Activated CD4-positive, alpha-beta memory T cell treated with anti-CD3 and anti-CD28 coated beads for 36 hours (primary cell): ENCODE measurements around the gene CAB39L. TPM values are rescaled to one million over a fixed set of nuclear protein-coding genes. Genes with fewer than 3 reads are reported as not detected.

Experiments
- CTCF ChIA-PET: fragments of 350-600 bp; sonication (Branson Sonifier 250); formaldehyde crosslinking; loops from one replicate; lab custom pipeline; 2021; ENCODE audit warnings: antibody characterized with exemption, inconsistent platforms; lab: Charles Lee
- POLR2A ChIA-PET: fragments of 350-600 bp; sonication (Branson Sonifier 250); formaldehyde crosslinking; loops from one replicate; lab custom pipeline; 2021; ENCODE audit warnings: antibody characterized with exemption; lab: Charles Lee
- DNase-seq: peaks from one replicate; pipeline ENCODE4 v3.0.0-alpha.2; 2020
- H3K27ac Mint-ChIP-seq: one replicate; pipeline ENCODE4 v1.8.0; 2021; ENCODE audit warnings: mixed read lengths
- H3K27me3 Mint-ChIP-seq: one replicate; pipeline ENCODE4 v1.8.0; 2021; ENCODE audit warnings: mixed read lengths
- H3K36me3 Mint-ChIP-seq: one replicate; pipeline ENCODE4 v1.8.0; 2021; ENCODE audit warnings: mixed read lengths
- H3K4me1 Mint-ChIP-seq: one replicate; pipeline ENCODE4 v1.8.0; 2021; ENCODE audit warnings: low read depth, mixed read lengths
- H3K4me3 Mint-ChIP-seq: one replicate; pipeline ENCODE4 v1.8.0; 2021; ENCODE audit warnings: mild to moderate bottlenecking, mixed read lengths
- H3K9me3 Mint-ChIP-seq: one replicate; pipeline ENCODE4 v1.8.0; 2021; ENCODE audit warnings: mixed read lengths
- intact Hi-C: fragments of 100-400 bp; cut with micrococcal nuclease; formaldehyde crosslinking; loops from one replicate; pipeline ENCODE4 v1.15.1; 2023
- total RNA-seq, 2 experiments: library from RNA; stranded (reverse); gene quantifications; one replicate each; pipeline ENCODE4 v1.2.3, GENCODE V29; 2021

CAB39L gene
- total RNA-seq, 2 experiments from 2014 or later: 5.6 to 6.3 TPM

DNA sequence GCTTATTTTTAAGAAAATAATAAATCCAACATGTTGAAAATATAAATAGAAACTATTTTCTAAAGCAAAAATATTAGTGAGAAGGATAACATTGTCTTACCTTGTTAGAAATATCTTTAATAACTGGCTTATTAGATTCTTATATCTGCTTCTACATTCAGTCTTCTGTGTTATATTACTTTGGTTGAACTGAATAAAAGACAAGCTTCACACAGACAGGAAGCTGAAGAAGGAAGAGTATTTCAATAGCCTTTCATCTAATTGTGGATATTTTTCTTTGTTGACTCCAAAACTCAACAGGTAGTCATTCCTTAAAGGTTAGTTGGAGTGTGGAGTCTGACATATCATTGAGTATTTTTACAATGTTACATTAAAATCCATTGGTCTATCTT, 11.1 kb upstream of the CAB39L start:
- H3K9me3 Mint-ChIP-seq: no peaks in the 10 kb centered on the region
- H3K27me3 Mint-ChIP-seq: no peaks in the 10 kb centered on the region
- ChIA-PET POLR2A (interaction anchor here (1.7 to 1.8 kb wide), 2 partner anchors 11 to 41 kb away, joined by 4 to 8 read pairs; partner anchors contain the start of genes CAB39L, PHF11 and SETDB2), CTCF (interaction anchor here (1.6 kb wide), 1 partner anchor 11 kb away, joined by 8 read pairs; the partner anchor contains the start of genes CAB39L and SETDB2)
- H3K36me3 Mint-ChIP-seq: peaks cover 5% of the 10 kb centered on the region
- H3K4me3 Mint-ChIP-seq: no peak overlapping the region
- no peak for DNase-seq
- peaks cover 30% of the 10 kb centered on the region for H3K4me1 Mint-ChIP-seq
- intact Hi-C loops: loop anchor here (2.0 kb wide), 2 partner anchors 40 to 116 kb away; partner anchors contain the start of gene PHF11
- no peak overlapping the region for H3K27ac Mint-ChIP-seq

DNA sequence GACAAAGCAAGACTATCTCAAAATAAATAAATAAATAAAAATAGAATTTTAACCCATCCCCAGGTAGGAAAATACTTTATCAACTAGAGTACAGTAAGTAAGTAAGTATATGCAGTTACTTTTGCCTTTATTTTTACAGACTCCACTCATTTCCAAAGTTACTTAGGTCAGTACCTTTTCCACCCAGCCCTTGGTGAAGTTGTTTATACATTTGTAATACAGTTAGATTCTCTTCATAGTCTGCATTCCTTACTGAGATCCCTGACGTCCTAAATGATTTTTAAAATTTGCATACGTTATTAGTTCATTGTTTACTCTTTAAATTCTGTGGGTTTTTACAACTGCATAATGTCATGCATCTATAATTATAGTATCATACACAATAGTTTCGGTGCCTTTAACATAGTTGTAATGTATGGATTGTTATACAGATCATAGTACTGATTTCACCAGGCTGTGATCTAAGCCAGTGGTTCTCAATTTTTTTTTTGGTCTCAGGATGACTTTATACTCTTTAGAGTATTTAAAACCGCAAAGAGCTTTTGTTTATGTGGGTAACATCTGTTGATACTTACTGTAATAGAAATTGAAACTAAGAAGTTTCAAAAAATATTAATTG, 10.6 kb upstream of the CAB39L start:
- Mint-ChIP-seq H3K4me3 (no peak overlapping the region), H3K9me3 (no peaks in the 10 kb centered on the region), H3K27ac (peak overlapping the region; percentile 79), H3K27me3 (no peaks in the 10 kb centered on the region), H3K4me1 (peaks cover 35% of the 10 kb centered on the region), H3K36me3 (peaks cover 10% of the 10 kb centered on the region)
- CTCF ChIA-PET: interaction anchor here (1.6 kb wide), 1 partner anchor 10 kb away, joined by 8 read pairs; the partner anchor contains the start of genes CAB39L and SETDB2
- intact Hi-C loops: loop anchor here (1.0 to 5.0 kb wide), 4 partner anchors 10 to 572 kb away; partner anchors contain the start of genes CAB39L, PHF11 and SETDB2
- no peak for DNase-seq
- POLR2A ChIA-PET: interaction anchor here (1.7 to 1.8 kb wide), 2 partner anchors 11 to 41 kb away, joined by 4 to 8 read pairs; partner anchors contain the start of genes CAB39L, PHF11 and SETDB2

DNA sequence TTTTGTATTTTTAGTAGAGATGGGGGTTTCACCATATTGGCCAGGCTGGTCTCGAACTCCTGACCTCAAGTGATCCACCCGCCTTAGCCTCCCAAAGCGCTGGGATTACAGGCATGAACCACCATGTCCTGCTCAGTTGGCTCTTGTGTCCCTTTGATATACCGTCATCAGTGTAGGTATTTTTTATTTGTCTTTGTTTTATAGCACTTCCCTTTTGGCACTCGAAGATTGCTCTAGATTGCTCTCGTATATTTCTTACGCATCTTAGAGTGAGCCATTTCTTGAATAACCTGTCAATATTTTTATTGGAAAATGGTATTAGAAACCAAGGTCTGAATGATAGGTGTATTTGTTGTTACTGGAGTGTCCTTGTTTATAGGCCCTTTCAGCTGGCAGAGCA, 9.6 kb upstream of the CAB39L start:
- H3K4me1 Mint-ChIP-seq: peaks cover 44% of the 10 kb centered on the region
- intact Hi-C loops: loop anchor here (5.0 kb wide), 1 partner anchor 571 kb away; no protein-coding TSS in a partner anchor
- H3K27ac Mint-ChIP-seq: no peak overlapping the region
- ChIA-PET POLR2A (interaction anchor here (1.3 kb wide), 1 partner anchor 10 kb away, joined by 4 read pairs; no protein-coding TSS in a partner anchor), CTCF (no interaction called here)
- H3K4me3 Mint-ChIP-seq: no peak overlapping the region
- no peaks in the 10 kb centered on the region for H3K9me3 Mint-ChIP-seq
- H3K36me3 Mint-ChIP-seq: peaks cover 16% of the 10 kb centered on the region
- H3K27me3 Mint-ChIP-seq: no peaks in the 10 kb centered on the region
- DNase-seq: no peak

DNA sequence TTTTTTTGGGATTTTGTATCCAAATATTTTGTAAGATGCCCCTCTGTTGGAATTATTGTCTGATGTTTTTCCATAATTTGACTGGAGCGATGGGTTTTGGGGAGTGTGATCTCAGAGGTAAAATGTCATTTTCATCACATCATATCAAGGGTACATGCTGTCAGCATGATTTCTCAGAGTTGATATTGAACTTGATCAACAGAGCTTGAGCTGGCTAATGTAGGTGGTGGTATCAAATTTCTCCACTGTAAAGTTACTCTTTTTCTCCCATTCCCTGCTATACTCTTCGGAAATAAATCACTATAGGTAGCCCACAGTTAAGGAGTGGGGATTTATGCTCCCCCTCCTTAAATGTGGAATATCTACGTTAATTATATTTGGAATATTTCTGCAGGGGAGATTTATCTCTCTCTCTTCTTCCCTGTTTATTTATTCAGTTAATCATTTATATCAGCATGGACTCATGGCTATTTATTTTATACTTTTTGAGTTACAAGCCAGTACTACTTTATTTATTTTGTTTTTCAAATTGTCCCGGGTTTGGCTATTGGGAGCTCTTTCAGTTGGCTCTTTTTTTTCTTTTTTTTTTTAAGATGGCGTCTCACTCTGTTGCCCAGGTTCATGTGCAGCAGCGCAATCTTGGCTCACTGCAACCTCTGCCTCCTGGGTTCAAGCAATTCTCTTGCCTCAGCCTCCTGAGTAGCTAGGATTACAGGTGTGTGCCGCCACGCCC, 9.0 kb upstream of the CAB39L start:
- POLR2A ChIA-PET: interaction anchor here (1.3 to 3.2 kb wide), 2 partner anchors 10 to 43 kb away, joined by 4 to 13 read pairs; partner anchors contain the start of gene PHF11
- CTCF ChIA-PET: no interaction called here
- no peak for DNase-seq
- Mint-ChIP-seq H3K4me3 (no peak overlapping the region), H3K9me3 (no peaks in the 10 kb centered on the region), H3K36me3 (peaks cover 16% of the 10 kb centered on the region), H3K4me1 (peaks cover 49% of the 10 kb centered on the region), H3K27ac (no peak overlapping the region), H3K27me3 (no peaks in the 10 kb centered on the region)
- intact Hi-C loops: loop anchor here (5.0 kb wide), 1 partner anchor 571 kb away; no protein-coding TSS in a partner anchor

DNA sequence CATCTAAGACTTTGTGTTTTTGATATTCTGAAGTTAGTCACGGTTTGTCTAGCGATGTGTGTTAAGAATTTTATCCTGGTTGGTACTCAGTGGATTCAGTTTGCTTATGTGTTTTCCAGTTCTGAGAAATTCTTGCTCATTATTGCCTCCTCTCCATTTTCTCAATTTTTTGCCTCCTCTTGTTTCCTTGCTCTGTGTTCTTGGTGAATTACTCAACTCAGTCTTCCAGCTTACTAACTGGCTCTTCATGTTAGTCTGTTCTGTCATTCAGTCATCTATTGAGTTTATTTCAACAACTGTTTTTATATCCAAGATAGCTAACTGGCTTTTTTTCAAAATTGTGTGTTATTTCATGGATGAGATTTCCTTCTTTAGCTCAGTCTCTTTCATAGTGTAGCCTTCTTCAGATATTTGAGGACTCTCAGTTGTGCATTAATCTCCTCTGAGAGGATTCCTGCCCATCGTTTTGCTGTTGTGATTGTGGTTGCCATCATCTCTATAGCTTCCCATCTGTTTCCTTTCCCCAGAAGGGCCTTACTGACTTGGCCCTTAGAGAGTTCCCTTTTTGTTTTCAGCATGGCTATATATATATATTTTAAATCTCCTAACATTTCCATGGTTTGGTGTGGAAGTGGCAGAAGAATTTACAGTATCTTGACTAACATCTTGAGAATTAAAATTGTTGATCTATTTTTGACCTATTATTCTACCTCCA, 6.4 kb upstream of the CAB39L start:
- POLR2A ChIA-PET: interaction anchor here (1.3 to 3.2 kb wide), 2 partner anchors 44 to 46 kb away, joined by 3 to 13 read pairs; partner anchors contain the start of gene PHF11
- peaks cover 19% of the 10 kb centered on the region for H3K36me3 Mint-ChIP-seq
- peak overlapping the region; percentile 74 for H3K27ac Mint-ChIP-seq
- no peaks in the 10 kb centered on the region for H3K27me3 Mint-ChIP-seq
- peak overlapping the region; percentile 23 for H3K4me3 Mint-ChIP-seq
- intact Hi-C loops: loop anchor here (1.0 to 5.0 kb wide), 3 partner anchors 8 to 568 kb away; no protein-coding TSS in a partner anchor
- H3K9me3 Mint-ChIP-seq: no peaks in the 10 kb centered on the region
- DNase-seq: no peak
- H3K4me1 Mint-ChIP-seq: peaks cover 64% of the 10 kb centered on the region
- CTCF ChIA-PET: no interaction called here

DNA sequence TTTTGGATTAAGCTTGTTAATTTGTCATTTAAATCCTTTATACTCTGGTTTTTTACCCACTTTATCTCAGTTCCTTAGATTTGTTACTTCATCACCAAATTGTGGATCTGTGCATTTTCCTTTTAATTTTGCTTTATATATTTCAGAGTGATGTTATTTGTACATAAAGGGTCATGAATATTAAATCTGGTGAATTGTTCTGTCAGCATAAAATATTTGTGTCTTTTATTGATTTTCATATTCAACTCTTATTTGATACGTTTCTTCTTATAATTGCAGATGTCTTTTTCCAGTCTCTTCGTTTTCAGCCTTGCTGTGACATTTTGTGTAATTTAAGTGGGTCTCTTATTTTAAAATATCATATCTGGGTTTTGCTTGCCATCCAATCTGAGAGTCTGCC, 4.9 kb upstream of the CAB39L start:
- CTCF ChIA-PET: interaction anchor here (0.9 kb wide), 1 partner anchor 47 kb away, joined by 3 read pairs; the partner anchor contains the start of gene PHF11
- no peak for DNase-seq
- Mint-ChIP-seq H3K27ac (peak overlapping the region; percentile 74), H3K4me3 (no peak overlapping the region), H3K36me3 (peaks cover 21% of the 10 kb centered on the region), H3K9me3 (no peaks in the 10 kb centered on the region), H3K4me1 (peaks cover 53% of the 10 kb centered on the region), H3K27me3 (no peaks in the 10 kb centered on the region)
- intact Hi-C loops: loop anchor here (10.0 kb wide), 1 partner anchor 636 kb away; no protein-coding TSS in a partner anchor
- POLR2A ChIA-PET: no interaction called here

DNA sequence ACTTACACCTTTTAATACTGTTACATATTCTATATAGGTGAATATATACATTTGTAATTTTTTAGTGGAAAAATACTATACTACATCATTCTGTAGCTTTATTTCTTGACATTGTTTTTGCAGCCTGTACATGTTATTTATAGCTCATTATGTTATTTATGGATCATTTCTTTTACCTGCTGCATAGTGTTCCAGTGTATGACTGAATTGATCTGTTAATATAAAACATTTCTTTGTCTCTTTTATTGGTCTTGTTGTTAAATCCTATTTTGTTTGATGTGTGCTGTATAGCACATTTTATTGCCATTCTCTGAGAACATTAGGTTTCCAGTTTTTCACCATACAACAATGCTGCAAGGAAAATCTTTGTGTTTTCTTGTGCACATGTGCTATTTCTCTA, 2.6 kb upstream of the CAB39L start:
- Mint-ChIP-seq H3K27ac (peak overlapping the region; percentile 86), H3K4me3 (peak overlapping the region; percentile 64), H3K4me1 (peaks cover 67% of the 10 kb centered on the region), H3K9me3 (no peaks in the 10 kb centered on the region), H3K27me3 (no peaks in the 10 kb centered on the region), H3K36me3 (peaks cover 22% of the 10 kb centered on the region)
- no peak for DNase-seq
- ChIA-PET POLR2A (interaction anchor here (0.9 to 5.3 kb wide), 2 partner anchors 39 to 50 kb away, joined by 4 to 72 read pairs; partner anchors contain the start of gene PHF11), CTCF (interaction anchor here (2.0 kb wide), 1 partner anchor 160 kb away, joined by 7 read pairs; no protein-coding TSS in a partner anchor)
- intact Hi-C loops: loop anchor here (10.0 kb wide), 1 partner anchor 638 kb away; no protein-coding TSS in a partner anchor

DNA sequence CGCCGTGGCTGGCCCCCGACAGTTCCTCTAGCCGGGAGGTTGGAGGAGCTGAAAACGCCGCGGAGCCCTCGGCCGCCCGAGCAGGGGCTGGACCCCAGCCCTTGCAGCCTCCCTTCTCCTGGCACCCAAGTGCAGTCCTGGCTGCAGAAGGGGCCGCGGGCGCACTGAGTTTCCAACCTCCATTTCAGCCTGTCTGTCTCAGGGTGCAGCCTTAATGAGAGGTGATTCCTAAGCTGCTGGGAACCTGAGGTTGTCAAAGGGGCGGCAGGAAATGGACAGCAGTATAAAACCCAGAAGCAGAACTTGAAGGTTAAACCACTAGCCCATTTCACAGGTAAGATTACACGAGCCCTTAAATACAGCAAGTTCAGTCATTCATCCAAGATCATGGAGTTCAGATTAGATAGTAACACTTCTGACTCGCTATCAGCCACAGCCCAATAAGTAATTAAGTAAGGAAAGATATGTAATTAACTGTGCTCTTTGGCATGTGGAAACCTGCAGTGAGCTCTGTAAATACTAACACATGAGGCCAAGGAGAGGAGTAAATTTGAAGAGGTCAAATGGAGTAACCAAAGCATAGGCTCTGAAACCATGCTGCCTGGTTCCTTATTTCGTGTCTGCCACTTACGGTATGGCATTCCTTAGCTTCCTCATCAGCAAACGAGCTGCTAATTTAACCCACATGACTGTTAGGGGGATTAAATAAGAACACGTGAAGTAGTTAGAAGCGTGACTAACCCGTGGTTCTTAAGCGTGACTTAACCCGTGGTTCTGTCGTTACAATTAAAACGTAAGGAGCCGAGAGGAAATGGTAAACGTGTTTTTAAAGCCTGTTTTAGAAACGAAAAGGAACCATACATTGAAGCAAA, 896 bp upstream of the CAB39L start:
- Mint-ChIP-seq H3K36me3 (peaks cover 20% of the 10 kb centered on the region), H3K4me1 (peaks cover 66% of the 10 kb centered on the region), H3K9me3 (no peaks in the 10 kb centered on the region), H3K4me3 (peak overlapping the region; percentile 85), H3K27me3 (no peaks in the 10 kb centered on the region), H3K27ac (peak overlapping the region; percentile 94)
- ChIA-PET CTCF (interaction anchor here (1.0 to 2.1 kb wide), 5 partner anchors 10 to 1350 kb away, joined by 3 to 8 read pairs (median 3); partner anchors contain the start of genes MED4 and RCBTB1), POLR2A (interaction anchor here (0.7 to 5.3 kb wide), 7 partner anchors 10 to 552 kb away, joined by 3 to 72 read pairs (median 5); partner anchors contain the start of genes CDADC1, PHF11, RCBTB1 and TRIM13)
- peak; percentile 32 for DNase-seq
- intact Hi-C loops: loop anchor here (1.0 to 10.0 kb wide), 12 partner anchors 10 to 1212 kb away; partner anchors contain the start of genes CDADC1, EBPL, ITM2B and KPNA3

DNA sequence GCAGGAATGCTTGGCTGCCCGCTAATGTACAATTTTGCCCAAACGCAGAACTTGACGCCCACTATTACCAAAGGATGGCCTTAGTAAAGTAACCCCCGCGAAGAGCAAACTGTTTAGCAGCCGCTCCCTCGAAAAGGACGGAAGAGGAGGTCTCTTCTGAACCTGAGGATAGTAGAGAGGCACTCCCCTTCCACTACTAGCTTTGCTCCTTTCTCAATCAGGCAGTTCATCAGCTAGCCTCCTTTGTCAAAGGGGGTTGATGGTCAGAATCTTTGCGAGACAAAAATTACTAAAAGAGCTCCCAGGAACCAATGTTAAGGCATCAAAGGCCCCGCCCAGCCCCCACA, 534 bp downstream of the CAB39L start:
- no peak for DNase-seq
- Mint-ChIP-seq H3K36me3 (peaks cover 11% of the 10 kb centered on the region), H3K27ac (peak overlapping the region; percentile 94), H3K27me3 (no peaks in the 10 kb centered on the region), H3K4me3 (peak overlapping the region; percentile 85), H3K4me1 (peaks cover 57% of the 10 kb centered on the region), H3K9me3 (no peaks in the 10 kb centered on the region)
- intact Hi-C loops: loop anchor here (5.0 to 10.0 kb wide), 4 partner anchors 196 to 1211 kb away; partner anchors contain the start of genes CDADC1, EBPL and ITM2B
- CTCF ChIA-PET: interaction anchor here (0.6 to 2.1 kb wide), 5 partner anchors 10 to 639 kb away, joined by 3 to 8 read pairs (median 3); partner anchors contain the start of gene PHF11
- POLR2A ChIA-PET: interaction anchor here (0.6 to 5.3 kb wide), 6 partner anchors 10 to 1410 kb away, joined by 3 to 72 read pairs (median 4); partner anchors contain the start of genes CDADC1, EBPL and PHF11

DNA sequence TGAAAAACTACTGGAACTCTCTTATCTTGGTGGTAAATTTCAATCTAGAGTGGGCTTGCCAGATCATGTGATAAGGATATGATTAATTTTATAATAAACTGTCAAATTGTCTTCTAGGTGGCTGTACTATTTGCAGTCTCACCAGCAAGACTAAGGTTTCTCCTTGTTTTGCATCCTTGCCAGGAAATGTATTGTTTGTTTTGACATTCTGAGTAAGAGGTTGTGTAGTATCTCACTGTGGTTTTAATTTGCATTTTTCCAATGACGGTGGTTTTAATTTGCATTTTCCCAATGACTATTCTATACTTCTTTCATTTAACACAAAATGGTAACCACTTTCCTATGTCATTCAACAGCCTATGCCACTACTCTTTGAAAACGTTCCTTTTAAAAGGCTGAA, 2.0 kb downstream of the CAB39L start:
- H3K4me3 Mint-ChIP-seq: peak overlapping the region; percentile 26
- POLR2A ChIA-PET: interaction anchor here (5.3 kb wide), 1 partner anchor 54 kb away, joined by 72 read pairs; the partner anchor contains the start of gene PHF11
- intact Hi-C loops: loop anchor here (1.0 to 10.0 kb wide), 5 partner anchors 8 to 1210 kb away; partner anchors contain the start of genes CDADC1, EBPL and ITM2B
- no peaks in the 10 kb centered on the region for H3K27me3 Mint-ChIP-seq
- no peak for DNase-seq
- peaks cover 11% of the 10 kb centered on the region for H3K36me3 Mint-ChIP-seq
- CTCF ChIA-PET: no interaction called here
- no peaks in the 10 kb centered on the region for H3K9me3 Mint-ChIP-seq
- H3K27ac Mint-ChIP-seq: peak overlapping the region; percentile 62
- peaks cover 45% of the 10 kb centered on the region for H3K4me1 Mint-ChIP-seq
